K562 (cell line): Measurements from ENCODE around the gene MAGI3.

Source experiments
- KDM2B ChIP-seq: fragments of 250-450 bp; sonication (Bioruptor Pico); IDR thresholded peaks from 2 replicates; pipeline ENCODE4 v1.8.0; 2021; ENCODE audit warnings: mild to moderate bottlenecking, moderate library complexity
- SP1 ChIP-seq: sonication (generic); formaldehyde crosslinking; IDR thresholded peaks from 2 replicates; pipeline ENCODE4 v1.8.1; 2022; ENCODE audit warnings: mild to moderate bottlenecking, missing genetic modification reagents
- TAF1 ChIP-seq: IDR thresholded peaks from 2 replicates; pipeline ENCODE4 v1.6.1; 2011; ENCODE audit warnings: mild to moderate bottlenecking, low read length, moderate library complexity; ENCODE audit not compliant: insufficient read depth, control insufficient read depth, severe bottlenecking; ENCODE audit errors: extremely low read depth
- TFAP4 ChIP-seq: sonication (generic); formaldehyde crosslinking; IDR thresholded peaks from 2 replicates; pipeline ENCODE4 v1.8.0; 2022; ENCODE audit warnings: missing genetic modification reagents, mild to moderate bottlenecking, moderate library complexity, borderline replicate concordance

GRCh38 chr1:113677250-113678158 lies 287.2 kb downstream of the MAGI3 start:
- TF ChIP-seq TFAP4 (no peak), TAF1 (no peak), SP1 (no peak), KDM2B (no peak)
